Astrocyte (in vitro differentiated cells and primary cell): ENCODE data around the gene ADH5. TPM values are rescaled to one million over a fixed set of nuclear protein-coding genes. Genes with fewer than 3 reads are reported as not detected.
A peak's percentile ranks its signal among the peaks of the same experiment; 100 is the strongest.

Source experiments
- DNase-seq: peaks from one replicate; pipeline ENCODE4 v3.0.0-alpha.2; 2010; ENCODE audit warnings: low read depth
- FAIRE-seq: peaks from 2 replicates; lab custom pipeline; 2011; peaks lifted over from hg19 to GRCh38; lab: Jason Lieb, UNC
- H2AFZ ChIP-seq: 2 replicates; pipeline ENCODE4 v1.6.0; 2012; ENCODE audit warnings: low read depth, low read length, inconsistent platforms
- H3K27ac ChIP-seq: 2 replicates; pipeline ENCODE4 v1.5.1; 2011; ENCODE audit warnings: low read depth, low read length, inconsistent platforms
- H3K27me3 ChIP-seq: 2 replicates; pipeline ENCODE4 v1.6.0; 2011; ENCODE audit warnings: low read length, inconsistent platforms; ENCODE audit not compliant: insufficient read depth
- H3K36me3 ChIP-seq: 2 replicates; pipeline ENCODE4 v1.5.1; 2011; ENCODE audit warnings: low read length, inconsistent platforms; ENCODE audit not compliant: insufficient read depth
- H3K4me1 ChIP-seq: 2 replicates; pipeline ENCODE4 v1.5.1; 2011; ENCODE audit warnings: low read length, inconsistent platforms; ENCODE audit not compliant: insufficient read depth
- H3K4me2 ChIP-seq: 2 replicates; pipeline ENCODE4 v1.6.0; 2012; ENCODE audit warnings: low read length, inconsistent platforms
- H3K4me3 ChIP-seq: 2 replicates; pipeline ENCODE4 v1.5.1; 2011; ENCODE audit warnings: low read depth, mild to moderate bottlenecking, low read length, inconsistent platforms; ENCODE audit not compliant: insufficient read depth
- H3K79me2 ChIP-seq: 2 replicates; pipeline ENCODE4 v1.6.0; 2012; ENCODE audit warnings: mild to moderate bottlenecking, low read length, inconsistent platforms; ENCODE audit not compliant: insufficient read depth
- H3K9ac ChIP-seq: 2 replicates; pipeline ENCODE4 v1.6.0; 2012; ENCODE audit warnings: mild to moderate bottlenecking, low read length, inconsistent platforms
- H3K9me3 ChIP-seq: 2 replicates; pipeline ENCODE4 v1.5.1; 2012; ENCODE audit warnings: low read depth, mild to moderate bottlenecking, low read length, inconsistent platforms; ENCODE audit not compliant: insufficient read depth
- H4K20me1 ChIP-seq: 2 replicates; pipeline ENCODE4 v1.6.0; 2012; ENCODE audit warnings: low read length, inconsistent platforms; ENCODE audit not compliant: insufficient read depth
- H3K27ac Mint-ChIP-seq: one replicate; pipeline ENCODE4 v1.8.0; 2021; ENCODE audit warnings: mild to moderate bottlenecking, mixed read lengths; ENCODE audit not compliant: unreplicated experiment
- H3K27me3 Mint-ChIP-seq: one replicate; pipeline ENCODE4 v1.8.0; 2021; ENCODE audit warnings: low read depth, mixed read lengths; ENCODE audit not compliant: unreplicated experiment
- H3K36me3 Mint-ChIP-seq: one replicate; pipeline ENCODE4 v1.8.0; 2021; ENCODE audit warnings: low read depth, mixed read lengths; ENCODE audit not compliant: unreplicated experiment
- H3K4me1 Mint-ChIP-seq: one replicate; pipeline ENCODE4 v1.8.0; 2021; ENCODE audit warnings: low read depth, mixed read lengths; ENCODE audit not compliant: unreplicated experiment
- H3K4me3 Mint-ChIP-seq: one replicate; pipeline ENCODE4 v1.8.0; 2021; ENCODE audit warnings: mild to moderate bottlenecking, moderate library complexity, mixed read lengths; ENCODE audit not compliant: unreplicated experiment
- H3K9me3 Mint-ChIP-seq: one replicate; pipeline ENCODE4 v1.8.0; 2021; ENCODE audit warnings: mild to moderate bottlenecking, mixed read lengths; ENCODE audit not compliant: unreplicated experiment
- CTCF ChIP-seq: IDR thresholded peaks from 2 replicates; pipeline ENCODE4 v1.5.1; 2011; ENCODE audit warnings: low read depth, mild to moderate bottlenecking, inconsistent platforms, low read length, moderate library complexity; ENCODE audit not compliant: insufficient read depth
- EZH2 ChIP-seq: IDR thresholded peaks from 2 replicates; pipeline ENCODE4 v1.6.1; 2012; ENCODE audit warnings: mild to moderate bottlenecking, low read length, inconsistent platforms; ENCODE audit not compliant: insufficient read depth
- total RNA-seq: library from RNA; stranded (reverse); gene quantifications from 2 replicates; pipeline ENCODE4 v1.2.1, GENCODE V29; 2021

Gene ADH5
- total RNA-seq, 1 donor from 2014 or later, result 210 TPM

DNA sequence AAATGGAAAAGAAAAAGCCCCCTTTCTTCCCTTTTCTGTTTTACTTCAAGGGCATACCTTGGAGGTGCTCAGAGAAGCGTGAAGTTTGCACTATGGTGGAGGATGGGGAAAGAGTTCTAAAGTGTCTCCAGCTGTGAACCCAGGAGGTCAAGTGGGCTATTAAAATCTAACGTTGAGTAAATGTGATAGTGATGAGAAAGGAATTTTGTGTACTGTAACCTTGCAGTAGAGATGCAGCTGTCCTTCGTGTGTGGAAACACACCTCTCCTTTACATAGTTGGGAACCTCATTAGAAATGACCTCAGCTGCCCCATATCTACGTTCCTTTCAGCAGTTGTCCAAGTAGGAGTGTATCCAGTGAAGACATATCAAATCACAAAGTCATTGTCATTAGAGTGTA lies 26.5 kb downstream of the ADH5 start:
- Histone ChIP-seq H3K9ac (no peak overlapping the region), H3K4me1 (peaks cover 15% of the 10 kb centered on the region), H3K9me3 (no peaks in the 10 kb centered on the region), H3K36me3 (peaks cover 20% of the 10 kb centered on the region), H3K79me2 (no peaks in the 10 kb centered on the region), H2AFZ (no peak overlapping the region), H4K20me1 (no peaks in the 10 kb centered on the region), H3K27me3 (no peaks in the 10 kb centered on the region), H3K27ac (no peak overlapping the region), H3K4me3 (no peak overlapping the region), H3K4me2 (no peak overlapping the region)
- Mint-ChIP-seq H3K36me3 (peaks cover 7% of the 10 kb centered on the region), H3K4me3 (no peak overlapping the region), H3K27me3 (no peaks in the 10 kb centered on the region), H3K4me1 (peaks cover 36% of the 10 kb centered on the region), H3K27ac (peak overlapping the region; percentile 9), H3K9me3 (peaks cover 2% of the 10 kb centered on the region)
- DNase-seq, result no peak
- no peak for TF ChIP-seq EZH2
- TF ChIP-seq CTCF, result no peak
- FAIRE-seq, result no peak

- H3K4me3 Mint-ChIP-seq, result peak overlapping the region; percentile 66
- H3K79me2 ChIP-seq, result no peaks in the 10 kb centered on the region
- TF ChIP-seq EZH2 (no peak), CTCF (no peak)
- H3K36me3 Mint-ChIP-seq, result peaks cover 6% of the 10 kb centered on the region
- H3K27me3 ChIP-seq, result no peaks in the 10 kb centered on the region
- peaks cover 2% of the 10 kb centered on the region for H3K9me3 Mint-ChIP-seq
- H3K4me3 ChIP-seq, result no peak overlapping the region
- H4K20me1 ChIP-seq, result no peaks in the 10 kb centered on the region
- peaks cover 16% of the 10 kb centered on the region for H3K4me1 ChIP-seq
- peak overlapping the region; percentile 76 for H3K27ac ChIP-seq
- no peaks in the 10 kb centered on the region for H3K27me3 Mint-ChIP-seq
- H3K9ac ChIP-seq, result no peak overlapping the region
- peak overlapping the region; percentile 98 for H3K27ac Mint-ChIP-seq
- no peak overlapping the region for H3K4me2 ChIP-seq
- DNase-seq (no peak), FAIRE-seq (peak; percentile 17)
- no peak overlapping the region for H2AFZ ChIP-seq
- no peaks in the 10 kb centered on the region for H3K9me3 ChIP-seq
- peaks cover 20% of the 10 kb centered on the region for H3K36me3 ChIP-seq
- peaks cover 37% of the 10 kb centered on the region for H3K4me1 Mint-ChIP-seq
Observed at GRCh38 chr4:99061048-99061700, 27.4 kb downstream of the ADH5 start.

DNA sequence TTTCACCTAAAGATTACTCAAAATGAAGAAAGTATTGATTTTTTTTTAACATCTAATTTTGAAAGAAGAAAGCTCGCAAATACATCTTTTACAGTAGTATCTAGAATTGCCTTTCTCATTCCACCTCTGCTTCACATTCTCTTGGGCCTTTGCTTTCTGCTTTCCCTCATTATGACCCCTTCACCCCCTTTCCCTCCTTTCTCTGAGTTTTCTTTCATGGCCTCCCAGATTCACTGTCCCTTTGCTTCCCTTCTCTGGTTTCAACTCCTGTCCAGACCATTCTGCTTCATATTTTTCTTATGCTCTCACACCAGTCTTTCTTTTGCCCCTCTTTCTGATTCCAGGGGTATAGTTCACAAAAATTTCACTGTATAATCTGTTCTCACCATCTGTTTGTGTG lies 29.0 kb downstream of the ADH5 start:
- H3K9ac ChIP-seq, result peak overlapping the region; percentile 16
- Mint-ChIP-seq H3K9me3 (peaks cover 2% of the 10 kb centered on the region), H3K36me3 (peaks cover 7% of the 10 kb centered on the region), H3K27ac (peak overlapping the region; percentile 98), H3K27me3 (no peaks in the 10 kb centered on the region), H3K4me1 (peaks cover 43% of the 10 kb centered on the region), H3K4me3 (no peak overlapping the region)
- peaks cover 24% of the 10 kb centered on the region for H3K4me1 ChIP-seq
- H3K79me2 ChIP-seq, result no peaks in the 10 kb centered on the region
- H3K27me3 ChIP-seq, result no peaks in the 10 kb centered on the region
- peak overlapping the region; percentile 12 for H3K4me3 ChIP-seq
- peak overlapping the region; percentile 81 for H3K27ac ChIP-seq
- H3K4me2 ChIP-seq, result peak overlapping the region; percentile 62
- H3K36me3 ChIP-seq, result peaks cover 20% of the 10 kb centered on the region
- TF ChIP-seq CTCF, result no peak
- no peak for TF ChIP-seq EZH2
- H2AFZ ChIP-seq, result no peak overlapping the region
- H4K20me1 ChIP-seq, result no peaks in the 10 kb centered on the region
- no peaks in the 10 kb centered on the region for H3K9me3 ChIP-seq
- FAIRE-seq, result no peak
- DNase-seq, result no peak
